Middle frontal gyrus (tissue), 1 donor: ENCODE results near the gene ASRGL1.

Experiments
- DNase-seq: peaks from one replicate; pipeline ENCODE4 v3.0.0-alpha.2; 2015; ENCODE audit warnings: low spot score; ENCODE audit errors: extremely low spot score

Gene ASRGL1

GRCh38 chr11:62392506-62392905, 55.3 kb downstream of the ASRGL1 start:
- no peak for DNase-seq

- DNase-seq = no peak
These were observed 55.9 kb downstream of the ASRGL1 start for GRCh38 chr11:62393061-62393611.

- DNase-seq = no peak
These were observed 56.5 kb downstream of the ASRGL1 start for GRCh38 chr11:62393735-62394134.

- peak; percentile 73 for DNase-seq
These were observed 57.7 kb downstream of the ASRGL1 start for GRCh38 chr11:62394825-62395538.

- no peak for DNase-seq
These were observed 58.8 kb downstream of the ASRGL1 start for GRCh38 chr11:62395885-62396551.

DNA sequence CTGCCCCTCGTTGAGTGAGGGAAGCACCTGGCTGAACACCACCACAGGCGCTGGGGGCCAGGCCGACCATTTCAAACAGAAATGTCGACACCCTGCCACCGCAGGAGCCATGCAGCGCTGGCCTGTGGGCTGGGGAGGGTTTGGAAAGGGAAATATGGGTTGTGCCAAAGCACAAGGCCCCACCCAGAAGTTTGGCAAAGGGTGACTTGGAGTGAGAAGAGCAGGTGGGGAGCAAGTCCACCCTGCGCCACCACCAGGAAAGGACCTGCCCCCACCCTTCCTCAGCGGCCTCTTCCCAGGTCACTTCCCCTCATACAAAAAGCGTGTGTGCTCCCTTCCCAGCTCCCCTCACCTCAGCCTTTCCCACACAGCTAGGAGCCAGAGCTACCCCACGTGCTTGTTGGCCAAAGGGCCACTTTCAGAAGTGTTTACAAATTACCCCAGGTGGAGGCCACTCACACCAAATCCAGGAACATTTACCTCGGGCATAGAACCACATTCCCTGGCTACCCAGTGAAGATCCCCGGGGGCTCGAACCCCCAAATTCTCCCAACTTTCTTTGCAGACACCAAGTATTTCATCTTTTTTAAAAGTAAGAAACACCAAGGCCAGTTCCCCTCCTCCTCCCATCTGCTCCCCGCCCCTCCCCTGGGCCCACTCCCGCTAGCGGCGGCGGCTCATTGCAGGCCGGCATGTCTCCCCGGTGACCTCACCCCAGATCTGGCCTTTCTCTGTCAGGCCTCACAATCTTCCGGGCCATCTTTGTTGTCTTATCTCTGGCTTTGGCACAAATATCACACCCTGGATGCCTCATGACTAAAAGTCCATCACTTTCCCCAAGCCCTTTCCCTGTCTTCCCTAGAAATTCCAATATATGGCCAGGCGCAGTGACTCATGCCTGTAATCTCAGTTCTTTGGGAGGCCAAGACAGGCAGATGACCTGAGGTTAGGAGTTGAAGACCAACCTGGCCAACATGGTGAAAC, 61.1 kb downstream of the ASRGL1 start:
- no peak for DNase-seq

- no peak for DNase-seq
These were observed 62.1 kb downstream of the ASRGL1 start for GRCh38 chr11:62399172-62399877.

GRCh38 chr11:62399878-62400266, 62.6 kb downstream of the ASRGL1 start:
- DNase-seq = no peak

DNA sequence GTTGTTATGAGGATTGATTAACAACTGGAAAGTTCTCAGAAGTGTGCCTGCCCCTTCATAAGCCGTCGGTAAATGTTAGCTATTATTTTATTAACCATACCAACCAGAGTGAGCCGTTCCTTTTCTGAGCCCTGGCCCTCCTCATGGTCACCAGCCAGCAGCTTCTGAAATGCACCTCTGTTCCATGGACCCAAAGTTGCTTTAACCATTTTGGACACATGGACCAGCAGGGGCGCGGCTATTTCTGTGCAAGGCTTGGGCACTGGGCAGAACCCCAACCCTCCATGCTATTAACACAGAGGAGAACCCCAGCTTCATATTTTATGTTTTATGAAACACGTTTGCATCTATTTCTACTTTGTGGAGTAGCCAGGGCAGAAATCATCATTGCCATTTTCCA, 63.0 kb downstream of the ASRGL1 start:
- no peak for DNase-seq

DNA sequence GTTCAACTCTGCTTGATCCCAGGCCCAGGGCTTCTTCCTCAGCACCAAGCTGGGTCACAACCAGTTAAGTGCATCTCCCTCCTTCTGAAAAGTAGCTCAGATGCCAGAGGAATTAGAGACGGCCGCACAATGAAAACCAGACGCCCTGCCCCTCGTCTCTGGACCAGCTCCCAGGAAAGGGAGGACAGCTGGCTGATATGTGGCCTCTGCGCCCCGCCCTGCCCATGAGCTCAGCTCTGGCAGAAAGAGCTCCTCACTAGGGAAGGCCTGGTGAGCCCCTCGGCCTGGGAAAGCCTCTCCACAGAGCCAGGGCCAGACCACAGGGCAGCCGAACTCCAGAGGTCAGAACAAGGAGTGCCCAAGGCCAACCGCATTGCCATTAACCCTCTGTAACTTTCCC, 63.5 kb downstream of the ASRGL1 start:
- DNase-seq = no peak

- no peak for DNase-seq
These were observed 64.1 kb downstream of the ASRGL1 start for GRCh38 chr11:62401356-62401755.

GRCh38 chr11:62401811-62402210, 64.6 kb downstream of the ASRGL1 start:
- no peak for DNase-seq

DNA sequence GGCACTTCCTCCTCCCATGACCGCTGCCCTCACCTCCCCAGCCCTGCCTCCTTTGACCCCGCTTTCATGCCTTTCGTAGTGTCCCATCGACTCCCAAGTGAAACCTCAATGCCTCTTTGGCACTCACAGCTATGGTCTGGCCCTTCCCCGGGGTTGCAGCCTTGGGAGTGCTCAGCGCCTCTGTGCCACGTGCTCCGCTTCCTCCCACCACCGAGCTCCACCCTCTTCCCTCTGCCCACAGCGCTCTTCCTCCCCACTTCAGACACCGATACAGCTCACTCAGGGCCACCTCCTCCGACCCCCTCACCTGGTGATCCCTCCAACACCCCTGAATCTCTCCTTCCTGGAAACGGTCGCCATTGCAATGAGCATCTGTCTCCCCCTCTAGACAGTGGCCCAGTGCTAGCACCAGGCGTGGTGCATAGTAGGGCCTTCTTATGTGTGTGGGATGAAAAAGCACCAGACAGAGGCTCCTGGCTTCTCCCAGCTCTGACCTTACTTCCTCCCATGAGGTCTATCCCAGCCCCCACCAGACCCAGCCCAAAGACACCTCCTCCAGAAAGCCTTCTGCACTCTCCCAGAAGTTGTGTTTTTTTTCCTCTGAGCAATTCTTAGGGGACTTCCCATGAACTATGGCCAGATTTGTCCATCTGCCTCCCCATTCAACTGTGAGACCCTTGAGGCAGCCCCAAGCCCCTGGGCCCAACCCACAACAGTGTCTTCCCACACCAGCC, 65.1 kb downstream of the ASRGL1 start:
- no peak for DNase-seq

GRCh38 chr11:62402960-62403730, 65.9 kb downstream of the ASRGL1 start:
- DNase-seq = no peak

- no peak for DNase-seq
These were observed 67.2 kb downstream of the ASRGL1 start for GRCh38 chr11:62404435-62404834.

- DNase-seq = no peak
These were observed 67.7 kb downstream of the ASRGL1 start for GRCh38 chr11:62404901-62405300.

- no peak for DNase-seq
These were observed 68.8 kb downstream of the ASRGL1 start for GRCh38 chr11:62406034-62406433.

DNA sequence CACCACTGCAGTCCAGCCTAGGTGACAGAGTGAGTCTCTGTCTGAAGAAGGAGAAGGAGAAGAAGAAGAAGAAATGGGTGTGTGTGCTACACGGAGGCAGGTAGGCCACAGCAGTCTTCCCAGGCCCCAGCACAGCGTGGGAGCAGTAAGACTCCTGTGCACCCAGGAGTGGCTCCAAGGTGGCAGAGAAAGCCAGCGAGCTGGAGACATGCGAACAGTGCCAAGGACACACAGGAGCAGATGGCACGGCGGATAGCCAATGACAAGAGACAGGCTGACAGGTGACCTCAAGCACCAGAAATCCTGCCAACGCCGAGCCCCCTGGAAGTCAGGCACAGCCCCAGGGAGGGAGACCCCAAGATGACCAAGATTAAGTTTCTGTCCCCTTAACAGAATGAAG, 72.6 kb downstream of the ASRGL1 start:
- DNase-seq = no peak

DNA sequence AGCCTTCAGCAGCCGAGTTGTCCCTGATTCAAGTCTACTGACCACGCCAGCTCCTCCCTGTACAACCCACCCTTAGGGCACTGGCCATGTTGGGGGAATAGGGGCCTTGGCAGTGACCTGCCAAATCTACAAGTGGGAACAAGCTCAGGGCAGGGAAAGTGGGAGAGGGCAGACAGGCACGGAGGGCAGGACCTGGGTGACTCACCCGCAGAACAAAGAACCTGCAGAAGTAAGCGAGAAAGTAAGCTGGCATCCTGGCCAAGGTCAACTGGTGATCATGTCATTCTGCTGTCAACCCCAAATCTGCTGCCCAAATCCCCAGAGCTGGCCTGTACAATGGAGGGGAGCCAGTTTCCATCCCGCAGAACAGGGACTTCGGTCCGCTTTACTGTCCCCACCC, 73.7 kb downstream of the ASRGL1 start:
- DNase-seq = no peak

DNA sequence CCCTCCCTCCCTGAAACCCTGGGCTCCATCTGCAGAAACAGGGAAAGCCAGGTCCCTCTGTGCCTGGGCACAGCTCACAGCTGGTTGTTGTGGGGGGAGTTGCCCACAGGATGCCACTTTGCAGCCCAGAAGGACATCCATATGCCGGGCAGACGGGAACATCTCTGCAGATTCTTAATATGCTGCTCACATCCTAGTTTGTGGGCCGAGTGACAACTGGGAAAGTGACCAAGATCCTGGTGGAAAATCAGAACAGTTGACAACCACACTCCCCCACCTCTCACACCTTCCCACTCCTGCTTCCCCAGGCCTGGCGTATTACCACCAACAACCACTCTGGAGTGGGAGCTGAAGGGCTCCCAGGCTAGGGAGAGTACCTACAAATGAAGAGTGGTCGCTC, 74.3 kb downstream of the ASRGL1 start:
- peak; percentile 49 for DNase-seq
